Measurements from ENCODE around the gene OR7D4.
"Not testable (repeated sequence)": the region's sequence is repeated elsewhere in the genome, so short reads cannot be mapped to it uniquely, and the experiment has no call there.

OR7D4 gene

GRCh38 chr19:9219489-9219888, at the start of gene OR7D4:
TSS of gene OR7D4 (minus strand) at chr19:9219589. CDS start at chr19:9214837, 4,752 bp downstream.
- no peak for DNase-seq (ENCODE audit: low read depth)

DNA sequence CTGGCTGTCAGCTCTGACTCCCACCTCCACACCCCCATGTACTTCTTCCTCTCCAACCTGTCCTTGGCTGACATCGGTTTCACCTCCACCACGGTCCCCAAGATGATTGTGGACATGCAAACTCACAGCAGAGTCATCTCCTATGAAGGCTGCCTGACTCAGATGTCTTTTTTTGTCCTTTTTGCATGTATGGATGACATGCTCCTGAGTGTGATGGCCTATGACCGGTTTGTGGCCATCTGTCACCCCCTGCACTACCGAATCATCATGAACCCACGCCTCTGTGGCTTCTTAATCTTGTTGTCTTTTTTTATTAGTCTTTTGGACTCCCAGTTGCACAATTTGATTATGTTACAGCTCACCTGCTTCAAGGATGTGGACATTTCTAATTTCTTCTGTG, 31.8 kb upstream of the OR7D4 start:
- DNase-seq (ENCODE audit: low read depth) = no peak

GRCh38 chr19:9250630-9251029, 31.2 kb upstream of the OR7D4 start, which contains the start of gene OR7E24:
TSS of gene OR7E24 (plus strand) at chr19:9250930. CDS start at chr19:9251044, 114 bp downstream.
- no peak for DNase-seq (ENCODE audit: low read depth)

DNA sequence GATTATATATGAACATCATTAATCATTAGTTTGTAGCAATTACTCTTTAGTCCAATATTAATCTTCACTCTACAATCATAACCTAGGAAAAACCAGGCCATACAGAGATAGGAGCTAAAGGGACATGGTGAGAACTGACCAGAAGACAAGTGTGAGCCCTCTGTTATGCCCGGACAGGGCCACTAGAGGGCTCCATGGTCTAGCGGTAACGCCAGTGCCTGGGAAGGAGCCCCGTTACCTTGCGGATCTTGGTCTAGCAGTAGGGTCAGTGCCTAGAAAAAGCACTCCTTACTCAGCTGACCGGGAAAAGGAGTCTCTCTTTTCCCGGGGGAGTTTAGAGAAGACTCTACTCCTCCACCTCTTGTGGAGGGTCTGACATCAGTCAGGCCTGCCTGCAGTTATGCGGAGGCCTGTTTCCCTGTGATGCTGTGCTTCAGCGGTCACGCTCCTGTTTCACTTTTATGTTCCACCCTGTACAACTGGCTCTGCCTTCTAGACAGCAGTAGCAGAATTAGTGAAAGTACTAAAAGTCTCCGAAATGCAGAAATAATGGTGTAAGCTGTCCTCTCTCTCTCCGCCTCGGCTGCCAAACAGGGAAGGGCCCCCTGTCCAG, 13.8 kb downstream of the OR7D4 start:
- DNase-seq (ENCODE audit: low read depth) = peak; percentile 41

DNA sequence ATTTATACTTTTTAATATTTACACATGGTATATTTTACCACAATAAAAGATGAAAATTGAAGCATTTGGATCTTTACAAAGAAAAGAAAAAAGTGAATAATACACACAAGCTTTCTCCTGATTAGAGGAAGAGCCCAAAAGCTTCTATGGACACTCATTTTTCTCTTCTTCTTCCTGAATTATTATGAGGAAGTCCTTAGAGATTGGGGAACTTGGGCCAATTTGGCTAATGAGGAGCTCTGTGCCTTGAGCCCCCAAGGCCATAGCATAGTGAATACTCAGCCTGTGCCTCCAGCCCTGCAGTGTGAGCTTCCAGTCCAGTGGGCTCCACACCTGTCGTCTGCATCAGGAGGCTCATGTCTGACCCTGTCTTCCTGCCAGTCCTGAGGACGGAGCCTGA, 21.3 kb downstream of the OR7D4 start:
- DNase-seq (ENCODE audit: low read depth) = not testable (repeated sequence)

DNA sequence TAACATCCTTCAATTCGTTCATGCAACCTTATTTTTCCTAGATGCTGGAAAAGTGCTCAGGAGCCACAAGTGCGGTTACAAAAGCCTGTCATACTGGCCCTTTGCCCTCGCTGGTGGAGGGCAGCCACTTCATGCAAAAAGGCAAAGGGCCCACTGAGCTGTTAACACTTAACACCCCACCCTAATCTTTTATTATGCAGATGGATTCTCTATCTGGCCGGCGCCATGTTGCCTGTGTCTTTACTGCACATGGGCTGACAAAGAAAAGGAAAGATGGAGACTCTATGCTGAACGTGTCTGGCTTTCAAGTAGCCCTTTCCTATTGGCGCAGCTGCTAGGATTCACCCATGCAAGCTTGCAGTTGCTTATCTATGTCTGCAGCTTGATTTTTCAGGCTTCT, 29.9 kb downstream of the OR7D4 start:
- no peak for DNase-seq (ENCODE audit: low read depth)

DNA sequence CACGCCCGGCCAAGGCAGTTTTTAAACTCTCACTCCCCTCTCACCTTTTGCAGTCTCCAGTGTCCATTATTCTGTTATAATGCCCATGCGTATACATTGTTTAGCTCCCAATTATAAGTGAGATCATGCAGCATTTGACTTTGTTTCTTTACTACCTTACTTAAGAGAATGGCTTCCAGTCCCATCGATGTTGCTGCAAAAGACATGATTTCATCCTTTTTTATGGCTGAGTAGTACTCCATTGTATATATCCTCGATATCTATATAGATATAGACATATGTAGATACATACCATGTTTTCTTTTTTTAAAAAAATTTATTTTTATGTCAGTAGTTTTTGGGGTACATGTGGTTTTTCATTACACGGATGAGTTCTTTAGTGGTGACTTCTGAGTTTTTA, 32.2 kb downstream of the OR7D4 start:
- DNase-seq (ENCODE audit: low read depth) = no peak

DNA sequence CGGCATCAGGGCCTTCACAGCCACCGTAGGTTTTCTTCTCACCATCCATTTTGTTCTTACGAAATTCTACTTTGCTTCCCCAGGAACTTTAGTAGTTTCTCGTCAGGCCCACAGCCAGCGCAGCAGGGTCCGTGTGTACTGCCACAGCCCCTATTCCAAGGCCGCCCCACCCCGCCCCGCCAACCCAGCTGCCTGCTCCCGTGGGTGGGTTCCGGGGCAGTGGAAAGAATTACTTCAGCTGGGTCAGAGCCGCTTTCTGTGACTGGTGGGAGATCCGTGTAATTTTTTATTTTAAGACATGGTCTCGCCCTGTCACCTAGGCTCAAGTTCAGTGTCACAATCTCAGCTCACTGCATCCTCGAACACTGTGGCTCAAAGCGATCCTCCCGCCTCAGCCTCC, 36.4 kb downstream of the OR7D4 start:
- no peak for DNase-seq (ENCODE audit: low read depth)

GRCh38 chr19:9178901-9179300, 40.5 kb downstream of the OR7D4 start, which contains the start of gene OR7D2:
TSS of gene OR7D2 (plus strand) at chr19:9178979. CDS start at chr19:9185782, 6,803 bp downstream.
- no peak for DNase-seq (ENCODE audit: low read depth)

DNA sequence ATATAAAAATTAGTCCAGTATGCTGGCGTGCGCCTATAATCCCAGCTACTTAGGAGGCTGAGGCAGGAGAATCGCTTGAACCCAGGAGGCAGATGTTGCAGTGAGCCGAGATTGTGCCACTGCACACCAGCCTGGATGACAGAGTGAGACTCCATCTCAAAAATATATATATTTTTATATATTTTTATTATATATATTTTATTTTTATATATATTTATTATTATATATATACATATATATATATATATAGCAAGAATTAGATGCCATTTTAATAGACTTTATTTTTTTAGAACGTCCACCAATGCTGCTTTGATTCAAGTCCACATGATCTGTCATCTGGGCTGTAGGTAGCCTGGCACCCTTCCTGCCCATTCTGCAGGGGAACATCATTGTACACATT, 44.1 kb downstream of the OR7D4 start:
- no peak for DNase-seq (ENCODE audit: low read depth)

- no peak for DNase-seq (ENCODE audit: low read depth)
Observed at GRCh38 chr19:9171393-9171991, 47.9 kb downstream of the OR7D4 start.

- no peak for DNase-seq (ENCODE audit: low read depth)
Observed at GRCh38 chr19:9166846-9167245, 52.5 kb downstream of the OR7D4 start.

- DNase-seq (ENCODE audit: low read depth) = no peak
Observed at GRCh38 chr19:9165261-9165660, 54.1 kb downstream of the OR7D4 start.

GRCh38 chr19:9161427-9161826, 58.0 kb downstream of the OR7D4 start:
- no peak for DNase-seq (ENCODE audit: low read depth)
